Esophagus squamous epithelium (tissue), 5 donors: ENCODE results near the gene GSE1. TPM values are rescaled to one million over a fixed set of nuclear protein-coding genes. Genes with fewer than 3 reads are reported as not detected.

Experiments used
- DNase-seq: peaks from one replicate; lab custom pipeline; 2025; lab: John Stamatoyannopoulos, UW
- H3K27ac ChIP-seq, 4 donors: fragments of 200-600 bp; sonication (generic); one replicate each; pipeline ENCODE4 v1.5.1; 2016 to 2019; ENCODE audit warnings: mild to moderate bottlenecking in 1 of 4
- H3K27me3 ChIP-seq, 4 donors: fragments of 200-600 bp; sonication (generic); 1 replicate in 3 of 4; 2 replicates in 1 of 4; pipeline versions ENCODE4 v1.5.1 to v1.6.0; 2017 to 2021; ENCODE audit warnings: antibody characterized with exemption in 1 of 4
- H3K36me3 ChIP-seq, 3 donors: fragments of 200-600 bp; sonication (generic); one replicate each; pipeline ENCODE4 v1.5.1; 2016 to 2019
- H3K4me1 ChIP-seq, 3 donors: fragments of 200-600 bp; sonication (generic); one replicate each; pipeline ENCODE4 v1.5.1; 2017 to 2019
- H3K4me3 ChIP-seq, 4 donors: fragments of 200-600 bp; sonication (generic); 1 replicate in 3 of 4; 2 replicates in 1 of 4; pipeline ENCODE4 v1.5.1; 2016 to 2019; ENCODE audit warnings: mild to moderate bottlenecking in 2 of 4, moderate library complexity in 1 of 4
- H3K9me3 ChIP-seq, 3 donors: fragments of 200-600 bp; sonication (generic); one replicate each; pipeline ENCODE4 v1.5.1; 2016 to 2019
- CTCF ChIP-seq, 6 experiments: fragments of 450-650 bp in 4 of 6; fragments of 200-600 bp in 2 of 6; sonication (generic) in 2 of 6; IDR thresholded peaks; one replicate each; pipeline ENCODE4 v1.5.1; 2016 to 2019; ENCODE audit warnings: antibody characterized with exemption in 6 of 6, mild to moderate bottlenecking in 4 of 6, moderate library complexity in 4 of 6
- POLR2A ChIP-seq, 4 donors: fragments of 450-650 bp; IDR thresholded peaks; one replicate each; pipeline ENCODE4 v1.6.1; 2017; ENCODE audit warnings: antibody characterized with exemption in 4 of 4, mild to moderate bottlenecking in 4 of 4, moderate library complexity in 3 of 4
- WGBS, 2 donors: methylation state at CpG; one replicate each; pipeline ENCODE4 v1.1.5; 2018; 5-methylcytosine and 5-hydroxymethylcytosine counted together
- intact Hi-C: fragments of 100-400 bp; cut with DNase I; formaldehyde crosslinking; loops from one replicate; pipeline ENCODE4 v1.15.0; 2022
- total RNA-seq, 4 donors: library from RNA; depleted of rRNA; stranded (reverse); fragments of >200 nt; gene quantifications; one replicate each; pipeline ENCODE4 v1.1.0, GENCODE V29; 2016
- donor health status: DM: yes; HTN: yes; CAD: no.

Gene GSE1
- total RNA-seq, 4 donors from 2014 or later: 24.6 to 33.6 (median 28.9) TPM

GRCh38 chr16:85678016-85678415 lies 64.9 kb downstream of the GSE1 start:
- Histone ChIP-seq H3K27me3 (no peaks in the 10 kb centered on the region), H3K9me3 (no peaks in the 10 kb centered on the region), H3K4me1 (peaks cover 0 to 15% (median 8%) of the 10 kb centered on the region in 3 donors), H3K4me3 (no peak overlapping the region), H3K36me3 (peaks cover 0 to 65% (median 0%) of the 10 kb centered on the region in 3 donors), H3K27ac (no peak overlapping the region)
- intact Hi-C loops: no loop called here
- TF ChIP-seq POLR2A (IDR thresholded peaks at IDR 0.05) (no peak), CTCF (IDR thresholded peaks at IDR 0.05) (no peak)
- 81 to 87% methylated on average over 8 of the region's 8 CpGs for WGBS, 2 donors
- no peak for DNase-seq

GRCh38 chr16:85678821-85679220 lies 65.7 kb downstream of the GSE1 start:
- Histone ChIP-seq H3K9me3 (no peaks in the 10 kb centered on the region), H3K4me3 (no peak overlapping the region), H3K4me1 (peaks cover 0 to 10% (median 2%) of the 10 kb centered on the region in 3 donors), H3K27me3 (no peaks in the 10 kb centered on the region), H3K27ac (no peak overlapping the region), H3K36me3 (peaks cover 0 to 57% (median 0%) of the 10 kb centered on the region in 3 donors)
- DNase-seq: no peak
- intact Hi-C loops: no loop called here
- 74 to 99% methylated on average over 3 to 5 of the region's 5 CpGs for WGBS, 2 donors
- TF ChIP-seq POLR2A (IDR thresholded peaks at IDR 0.05) (no peak), CTCF (IDR thresholded peaks at IDR 0.05) (no peak)

GRCh38 chr16:85679870-85680269 lies 66.7 kb downstream of the GSE1 start:
- TF ChIP-seq POLR2A (IDR thresholded peaks at IDR 0.05) (no peak), CTCF (IDR thresholded peaks at IDR 0.05) (no peak)
- no peaks in the 10 kb centered on the region for H3K9me3 ChIP-seq
- no peak for DNase-seq
- H3K4me3 ChIP-seq: no peak overlapping the region
- peaks cover 0 to 47% (median 0%) of the 10 kb centered on the region in 3 donors for H3K36me3 ChIP-seq
- no peaks in the 10 kb centered on the region for H3K27me3 ChIP-seq
- intact Hi-C loops: no loop called here
- H3K27ac ChIP-seq: no peak overlapping the region
- 87 to 89% methylated on average over 6 of the region's 6 CpGs for WGBS, 2 donors
- H3K4me1 ChIP-seq: no peaks in the 10 kb centered on the region

GRCh38 chr16:85680352-85680944 lies 67.3 kb downstream of the GSE1 start:
- TF ChIP-seq CTCF (IDR thresholded peaks at IDR 0.05) (no peak), POLR2A (IDR thresholded peaks at IDR 0.05) (no peak)
- H3K27me3 ChIP-seq: no peaks in the 10 kb centered on the region
- intact Hi-C loops: no loop called here
- no peak for DNase-seq
- WGBS, 2 donors: 83 to 87% methylated on average over 4 to 6 of the region's 6 CpGs
- H3K36me3 ChIP-seq: peaks cover 0 to 41% (median 0%) of the 10 kb centered on the region in 3 donors
- H3K4me3 ChIP-seq: no peak overlapping the region
- no peaks in the 10 kb centered on the region for H3K4me1 ChIP-seq
- no peaks in the 10 kb centered on the region for H3K9me3 ChIP-seq
- H3K27ac ChIP-seq: no peak overlapping the region

- TF ChIP-seq CTCF (IDR thresholded peaks at IDR 0.05): no peak
- no peak for TF ChIP-seq POLR2A (IDR thresholded peaks at IDR 0.05)
- H3K27ac ChIP-seq: no peak overlapping the region
- DNase-seq: no peak
- H3K4me3 ChIP-seq: no peak overlapping the region
- H3K4me1 ChIP-seq: no peaks in the 10 kb centered on the region
- H3K27me3 ChIP-seq: no peaks in the 10 kb centered on the region
- WGBS, 2 donors: 86 to 87% methylated on average over 8 of the region's 8 CpGs
- no peaks in the 10 kb centered on the region for H3K9me3 ChIP-seq
- intact Hi-C loops: no loop called here
- peaks cover 0 to 35% (median 0%) of the 10 kb centered on the region in 3 donors for H3K36me3 ChIP-seq
Observed at GRCh38 chr16:85681255-85681654, 68.1 kb downstream of the GSE1 start.
